Measurements from ENCODE around the gene ASPDH.

DNA sequence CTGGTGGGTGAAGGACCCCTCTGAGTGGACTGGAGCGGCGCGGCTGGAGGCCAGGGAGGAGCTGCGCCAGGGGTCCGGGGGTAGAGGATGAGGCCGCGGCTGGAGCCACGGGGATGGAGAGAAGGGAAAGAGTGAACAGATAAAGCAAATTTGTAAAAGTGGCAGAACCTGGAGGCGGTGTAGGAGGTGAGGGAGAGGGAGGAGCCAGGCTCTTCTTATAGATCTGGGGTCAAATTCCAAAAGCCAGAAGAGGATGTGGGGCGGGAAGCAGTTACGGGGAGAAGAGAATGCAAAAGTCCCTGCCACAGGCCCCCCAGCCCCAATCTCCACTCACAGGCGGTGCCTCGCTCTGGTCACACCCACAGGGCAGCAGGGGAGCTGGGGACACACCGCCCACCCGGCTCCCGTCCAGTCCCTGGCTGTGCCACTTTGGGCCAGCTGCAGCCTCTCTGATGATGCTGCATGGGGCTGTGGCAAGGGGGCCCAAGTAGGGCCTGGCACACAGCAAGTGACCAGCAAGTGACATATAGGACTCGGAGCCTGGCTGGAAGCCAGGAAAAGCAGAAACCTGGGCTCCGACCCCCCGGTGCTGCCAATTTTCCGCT lies 43.4 kb upstream of the ASPDH start:
- TF ChIP-seq, protein P1, sequence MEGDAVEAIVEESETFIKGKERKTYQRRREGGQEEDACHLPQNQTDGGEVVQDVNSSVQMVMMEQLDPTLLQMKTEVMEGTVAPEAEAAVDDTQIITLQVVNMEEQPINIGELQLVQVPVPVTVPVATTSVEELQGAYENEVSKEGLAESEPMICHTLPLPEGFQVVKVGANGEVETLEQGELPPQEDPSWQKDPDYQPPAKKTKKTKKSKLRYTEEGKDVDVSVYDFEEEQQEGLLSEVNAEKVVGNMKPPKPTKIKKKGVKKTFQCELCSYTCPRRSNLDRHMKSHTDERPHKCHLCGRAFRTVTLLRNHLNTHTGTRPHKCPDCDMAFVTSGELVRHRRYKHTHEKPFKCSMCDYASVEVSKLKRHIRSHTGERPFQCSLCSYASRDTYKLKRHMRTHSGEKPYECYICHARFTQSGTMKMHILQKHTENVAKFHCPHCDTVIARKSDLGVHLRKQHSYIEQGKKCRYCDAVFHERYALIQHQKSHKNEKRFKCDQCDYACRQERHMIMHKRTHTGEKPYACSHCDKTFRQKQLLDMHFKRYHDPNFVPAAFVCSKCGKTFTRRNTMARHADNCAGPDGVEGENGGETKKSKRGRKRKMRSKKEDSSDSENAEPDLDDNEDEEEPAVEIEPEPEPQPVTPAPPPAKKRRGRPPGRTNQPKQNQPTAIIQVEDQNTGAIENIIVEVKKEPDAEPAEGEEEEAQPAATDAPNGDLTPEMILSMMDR (IDR thresholded peaks at IDR 0.05 in 4 of 5, conservative IDR thresholded peaks at IDR 0.05 in 1 of 5): no peak
- TF ChIP-seq POLR2A (IDR thresholded peaks at IDR 0.05): no peak
